IPS-18c (cell line): ENCODE data around the gene NPC2.

Experiments used
- H3K4me3 ChIP-seq: 2 replicates; pipeline ENCODE4 v1.7.0; 2013; ENCODE audit warnings: low read depth, mild to moderate bottlenecking, low read length, moderate library complexity; ENCODE audit not compliant: insufficient read depth
- H3K9me3 ChIP-seq: one replicate; pipeline ENCODE4 v1.6.1; 2013; ENCODE audit warnings: mild to moderate bottlenecking, low read length, moderate library complexity; ENCODE audit not compliant: control insufficient read depth, insufficient read depth

Gene NPC2

DNA sequence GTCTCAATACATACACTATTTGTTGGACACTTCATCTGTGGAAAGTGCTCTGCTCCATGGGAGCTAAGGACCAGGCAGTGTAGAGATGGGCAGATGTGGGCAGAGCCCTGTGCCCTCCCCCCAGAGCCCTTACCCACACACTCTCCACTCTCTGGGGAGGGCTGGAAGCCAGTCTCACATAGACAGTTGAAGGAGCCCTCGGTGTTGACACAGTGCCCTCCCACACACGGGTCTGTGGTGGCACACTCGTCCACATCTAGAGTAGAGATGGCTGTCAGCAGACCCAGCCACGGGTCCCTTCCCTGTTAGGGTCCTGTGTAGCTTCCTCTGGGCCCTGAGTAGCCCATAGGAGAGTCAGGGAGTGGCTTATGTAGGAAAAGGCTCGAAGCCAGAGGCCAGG lies 14.7 kb upstream of the NPC2 start:
- no peak overlapping the region for H3K4me3 ChIP-seq
- no peaks in the 10 kb centered on the region for H3K9me3 ChIP-seq

DNA sequence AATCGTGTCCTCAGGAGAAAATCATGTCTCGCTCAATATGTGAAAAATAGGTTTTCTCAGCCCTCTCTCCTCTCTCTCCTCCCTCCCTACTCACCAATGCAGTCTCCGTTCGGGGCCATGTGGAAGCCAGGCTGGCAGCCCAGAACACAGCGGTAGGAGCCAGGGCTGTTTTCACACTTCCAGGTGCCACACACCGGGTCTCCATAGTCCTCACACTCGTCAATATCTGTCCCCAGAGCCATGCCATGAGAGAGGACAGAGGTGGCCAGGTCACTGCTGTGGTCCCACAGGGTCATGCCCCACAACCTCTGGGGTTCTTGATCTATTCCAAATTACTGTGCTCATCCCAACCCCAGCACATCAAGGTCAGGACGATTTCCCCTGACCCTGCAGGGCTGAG lies 14.0 kb upstream of the NPC2 start:
- Histone ChIP-seq H3K4me3 (no peak overlapping the region), H3K9me3 (no peaks in the 10 kb centered on the region)

DNA sequence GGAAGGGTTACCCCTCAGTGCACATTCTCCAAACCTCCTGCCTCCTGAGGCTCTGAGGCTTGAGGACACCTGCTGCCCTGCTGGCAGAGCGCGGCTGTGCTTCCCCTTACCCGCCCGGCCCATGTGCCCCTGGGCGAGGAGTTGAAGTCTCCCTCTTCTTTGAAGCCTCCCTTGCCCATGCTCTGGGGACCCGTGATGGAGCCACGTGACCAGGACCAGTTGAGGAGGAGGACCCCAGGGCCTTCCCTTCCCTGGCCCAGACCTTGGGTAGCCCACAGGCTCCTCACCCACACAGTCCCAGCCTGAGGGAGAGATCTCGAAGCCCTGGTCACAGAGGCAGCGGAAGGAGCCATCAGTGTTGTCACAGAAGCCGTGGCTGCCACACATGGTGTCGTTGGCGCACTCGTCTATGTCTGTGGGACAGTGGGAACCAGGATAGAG lies 13.3 kb upstream of the NPC2 start:
- no peaks in the 10 kb centered on the region for H3K9me3 ChIP-seq
- no peak overlapping the region for H3K4me3 ChIP-seq

DNA sequence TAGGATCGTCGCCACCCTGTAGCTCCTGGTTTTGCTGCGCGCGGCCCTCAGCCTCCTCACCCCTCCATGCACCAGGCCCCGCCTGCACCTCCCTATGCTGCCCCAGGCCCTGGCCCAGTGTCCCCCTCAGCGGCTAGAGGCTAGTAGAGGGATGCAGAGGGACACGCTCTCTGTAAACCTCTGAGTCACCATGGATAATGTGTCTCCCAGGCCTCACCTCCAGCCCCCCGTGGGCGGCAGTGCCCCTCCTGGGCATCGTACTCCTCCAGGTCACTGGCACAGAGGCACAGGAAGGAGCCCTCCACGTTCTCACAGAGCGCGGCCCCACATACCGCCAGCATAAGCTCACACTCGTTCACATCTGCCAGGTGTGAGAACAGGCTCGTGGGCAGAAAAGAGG lies 12.7 kb upstream of the NPC2 start:
- H3K9me3 ChIP-seq = no peaks in the 10 kb centered on the region
- H3K4me3 ChIP-seq = no peak overlapping the region

GRCh38 chr14:74504874-74505720 lies 12.0 kb upstream of the NPC2 start:
- Histone ChIP-seq H3K9me3 (no peaks in the 10 kb centered on the region), H3K4me3 (no peak overlapping the region)

- Histone ChIP-seq H3K9me3 (no peaks in the 10 kb centered on the region), H3K4me3 (no peak overlapping the region)
Measured at GRCh38 chr14:74504412-74504811, 11.3 kb upstream of the NPC2 start.

DNA sequence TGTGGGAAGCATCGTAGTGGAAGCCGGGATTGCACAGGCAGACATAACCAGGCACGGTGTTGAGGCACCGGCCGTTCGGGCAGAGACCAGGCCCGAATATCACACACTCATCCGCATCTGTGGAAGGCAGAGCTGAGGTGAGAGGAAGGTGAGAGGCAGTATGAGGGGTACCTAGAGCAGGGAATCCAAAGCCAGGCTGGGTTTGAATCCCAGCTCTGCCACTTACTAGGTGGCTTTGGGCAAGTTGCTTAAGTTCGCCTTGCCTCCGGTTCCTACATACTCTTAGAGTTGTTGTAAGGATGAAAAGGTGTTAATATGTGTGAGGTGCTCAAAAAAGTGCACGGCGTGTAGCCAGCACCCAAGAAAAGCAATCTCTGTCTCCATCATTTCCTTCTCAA lies 10.8 kb upstream of the NPC2 start:
- no peaks in the 10 kb centered on the region for H3K9me3 ChIP-seq
- no peak overlapping the region for H3K4me3 ChIP-seq

DNA sequence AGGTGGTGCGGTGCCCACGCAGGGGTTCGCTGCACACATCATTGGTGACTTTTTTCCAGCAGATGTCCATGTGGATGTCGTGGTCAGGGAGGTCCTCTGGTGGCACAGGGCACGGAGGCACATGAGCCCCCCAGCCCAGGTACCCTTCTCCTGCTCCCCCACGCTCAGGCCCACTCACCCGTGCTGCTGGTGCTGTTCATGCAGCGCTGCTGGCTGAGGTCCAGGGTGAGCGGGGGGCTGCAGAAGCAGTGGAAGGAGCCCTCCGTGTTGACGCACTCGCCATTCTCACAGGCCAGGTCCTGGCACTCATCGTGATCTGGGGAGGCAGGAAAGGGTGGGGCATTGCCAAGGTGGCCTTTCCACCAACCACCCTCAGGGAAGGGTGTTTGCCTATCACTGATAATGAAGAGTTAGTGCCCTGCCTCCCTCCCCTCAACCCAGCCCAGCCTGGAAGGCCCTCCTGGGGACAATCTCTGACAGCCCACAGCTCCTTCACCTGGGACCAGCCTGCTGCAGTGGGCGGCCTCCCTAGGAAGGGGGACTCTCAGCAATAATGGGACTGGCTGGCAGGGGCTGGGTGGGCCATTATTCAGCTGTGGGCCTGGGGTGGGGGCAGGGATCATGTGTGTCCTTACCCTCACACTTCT lies 10.3 kb upstream of the NPC2 start:
- Histone ChIP-seq H3K4me3 (no peak overlapping the region), H3K9me3 (no peaks in the 10 kb centered on the region)

DNA sequence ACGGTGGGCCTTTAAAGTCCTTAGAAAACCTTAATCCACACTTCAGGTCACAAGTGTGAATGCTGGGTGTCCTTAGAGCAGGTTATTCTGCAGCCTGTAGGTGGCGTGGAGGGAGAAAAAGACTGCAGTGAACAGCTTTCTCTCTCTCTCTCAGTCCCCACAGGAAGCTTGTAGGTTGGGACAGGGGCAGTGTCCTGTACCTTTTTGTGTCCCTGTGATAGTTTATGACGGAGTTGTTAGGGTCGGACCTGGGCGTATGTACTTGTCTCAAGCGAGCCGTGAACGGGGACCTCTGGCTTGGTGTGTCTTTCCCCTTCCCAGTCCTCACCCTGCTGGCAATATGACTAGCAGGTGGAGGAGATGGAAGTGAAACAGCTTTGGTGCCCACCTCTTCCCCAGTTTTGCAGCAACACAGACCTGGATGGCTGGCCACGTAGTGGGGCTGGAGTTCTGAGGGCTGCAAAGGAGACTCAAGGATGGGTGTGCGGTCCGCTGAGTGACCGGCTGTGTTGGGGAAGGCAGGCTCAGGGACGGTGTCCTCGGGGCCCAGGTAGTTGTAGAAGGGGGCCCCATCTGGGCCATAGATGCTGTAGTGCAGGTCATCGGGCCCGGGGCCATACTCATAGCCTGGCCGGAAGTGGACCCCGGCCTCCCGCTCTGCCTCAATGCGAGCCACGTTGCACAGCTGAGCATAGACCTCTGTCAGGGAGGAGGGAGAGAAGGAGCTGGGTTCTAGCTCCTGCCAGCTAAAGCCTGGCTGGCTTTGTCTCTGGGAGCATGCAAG lies 9.3 kb upstream of the NPC2 start:
- H3K4me3 ChIP-seq = no peak overlapping the region

DNA sequence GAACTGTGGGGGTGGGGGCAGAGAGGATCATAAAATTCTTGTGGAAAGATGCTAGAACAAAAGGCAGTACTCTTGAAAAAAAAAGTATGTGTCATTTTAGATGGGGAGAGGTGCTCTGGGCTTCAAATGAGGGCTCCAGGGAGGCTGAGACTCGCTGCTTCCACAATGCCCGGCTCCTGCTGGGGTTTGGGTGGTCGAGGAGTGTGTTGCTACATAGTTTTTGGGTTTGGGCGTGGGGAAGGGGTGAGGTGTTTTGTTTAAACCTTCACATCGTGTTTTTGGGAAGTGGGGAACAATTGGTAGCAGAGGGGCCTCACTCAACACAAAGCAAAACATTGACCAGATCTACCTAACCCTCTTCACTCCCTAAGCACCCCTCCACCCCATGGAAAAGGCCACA lies 8.6 kb upstream of the NPC2 start:
- H3K4me3 ChIP-seq = no peak overlapping the region
- no peaks in the 10 kb centered on the region for H3K9me3 ChIP-seq

More for the DNA sequence above, 9.3 kb upstream of the NPC2 start:
- no peaks in the 10 kb centered on the region for H3K9me3 ChIP-seq

DNA sequence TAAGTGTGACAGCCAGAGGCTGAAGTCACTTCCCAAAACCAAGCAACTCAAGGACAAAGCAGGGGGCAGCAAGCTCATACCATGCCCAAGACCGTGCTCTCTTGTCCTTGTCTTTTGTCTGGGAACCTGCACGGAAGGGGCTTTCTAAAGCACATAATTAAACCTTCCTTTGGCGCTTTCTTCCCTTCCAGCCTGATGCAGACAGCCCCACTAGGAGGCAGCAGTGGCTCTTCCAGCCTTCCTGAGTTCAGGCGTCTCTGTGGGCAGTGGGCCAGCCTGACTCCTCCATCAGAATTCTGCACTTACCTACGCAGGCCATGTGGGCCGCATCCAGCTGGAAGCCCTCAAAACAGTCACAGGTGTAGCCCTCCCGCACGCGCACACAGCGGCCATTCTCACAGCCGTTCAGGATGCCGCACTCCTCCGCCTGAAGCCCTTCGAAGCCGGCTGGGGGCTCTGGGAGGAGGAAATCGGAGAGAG lies 8.1 kb upstream of the NPC2 start:
- H3K4me3 ChIP-seq = no peak overlapping the region
- no peaks in the 10 kb centered on the region for H3K9me3 ChIP-seq

- no peak overlapping the region for H3K4me3 ChIP-seq
- no peaks in the 10 kb centered on the region for H3K9me3 ChIP-seq
Measured at GRCh38 chr14:74500417-74501134, 7.5 kb upstream of the NPC2 start.

DNA sequence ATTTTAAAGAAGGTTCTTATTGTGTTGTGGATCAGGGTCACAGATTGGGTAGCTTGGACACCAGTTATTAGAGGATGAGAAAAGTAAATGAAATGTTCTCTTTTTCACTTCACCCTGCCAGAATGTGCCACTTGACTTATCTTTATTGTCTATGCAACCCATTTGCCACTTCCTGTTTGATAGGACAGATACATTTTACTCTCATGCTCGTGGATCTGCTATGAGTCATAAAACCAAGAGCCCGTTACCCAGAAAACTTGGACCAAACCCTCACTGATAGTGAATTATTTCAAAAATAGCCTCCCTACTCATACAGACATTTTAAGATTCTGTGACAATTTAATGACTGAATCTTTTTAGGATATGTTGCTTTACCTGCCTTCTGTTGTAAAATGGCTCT lies 2.3 kb upstream of the NPC2 start:
- Histone ChIP-seq H3K9me3 (no peaks in the 10 kb centered on the region), H3K4me3 (no peak overlapping the region)

DNA sequence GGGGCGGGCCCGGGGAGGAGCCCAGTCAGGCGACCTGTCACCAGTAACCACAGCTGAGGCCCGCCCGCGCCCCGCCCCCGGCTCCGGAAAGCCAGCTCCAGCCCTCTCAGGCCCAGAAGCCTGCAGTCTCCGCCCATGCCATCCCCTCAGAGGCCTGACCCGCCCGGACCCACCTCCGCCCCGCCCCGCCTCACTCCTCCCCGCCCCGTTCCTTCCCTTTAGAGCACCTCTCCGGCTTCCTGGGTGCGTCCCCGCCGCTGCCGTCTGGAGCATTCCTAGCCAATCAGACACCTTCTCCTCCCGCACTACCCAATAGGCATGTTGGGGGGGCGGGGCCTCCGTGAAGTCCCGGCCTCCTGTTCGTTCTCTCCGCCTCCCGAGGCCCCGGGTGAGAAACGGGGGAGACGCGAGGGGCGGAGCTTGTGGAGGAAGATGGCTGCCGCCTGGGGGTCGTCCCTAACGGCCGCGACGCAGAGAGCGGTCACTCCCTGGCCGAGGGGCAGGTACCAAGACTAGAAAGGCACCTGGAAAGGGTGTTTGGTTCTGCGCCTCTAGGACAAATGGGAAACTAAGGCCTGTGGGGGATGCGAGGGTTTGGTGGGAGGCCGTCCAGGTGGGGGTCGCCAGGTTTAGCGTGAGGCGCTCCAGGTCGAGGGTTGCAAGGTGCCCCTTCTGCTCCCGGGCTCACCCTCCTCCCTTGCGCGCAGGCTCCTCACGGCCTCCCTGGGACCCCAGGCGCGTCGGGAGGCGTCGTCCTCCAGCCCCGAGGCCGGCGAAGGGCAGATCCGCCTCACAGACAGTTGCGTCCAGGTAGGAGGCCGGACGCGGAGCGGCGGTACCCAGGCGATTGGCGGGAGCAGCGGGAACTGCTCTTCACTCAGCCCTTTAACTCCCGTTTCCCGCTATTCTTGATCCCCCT lies 497 bp upstream of the NPC2 start, which contains the start of gene ISCA2:
Gene ISCA2 (plus strand): TSS at position 423 of the 919 bp plus-strand sequence. CDS start 10 bp downstream, at position 433.
- Histone ChIP-seq H3K4me3 (peak within 1 kb of the TSS; percentile 89), H3K9me3 (no peaks in the 10 kb centered on the region)

DNA sequence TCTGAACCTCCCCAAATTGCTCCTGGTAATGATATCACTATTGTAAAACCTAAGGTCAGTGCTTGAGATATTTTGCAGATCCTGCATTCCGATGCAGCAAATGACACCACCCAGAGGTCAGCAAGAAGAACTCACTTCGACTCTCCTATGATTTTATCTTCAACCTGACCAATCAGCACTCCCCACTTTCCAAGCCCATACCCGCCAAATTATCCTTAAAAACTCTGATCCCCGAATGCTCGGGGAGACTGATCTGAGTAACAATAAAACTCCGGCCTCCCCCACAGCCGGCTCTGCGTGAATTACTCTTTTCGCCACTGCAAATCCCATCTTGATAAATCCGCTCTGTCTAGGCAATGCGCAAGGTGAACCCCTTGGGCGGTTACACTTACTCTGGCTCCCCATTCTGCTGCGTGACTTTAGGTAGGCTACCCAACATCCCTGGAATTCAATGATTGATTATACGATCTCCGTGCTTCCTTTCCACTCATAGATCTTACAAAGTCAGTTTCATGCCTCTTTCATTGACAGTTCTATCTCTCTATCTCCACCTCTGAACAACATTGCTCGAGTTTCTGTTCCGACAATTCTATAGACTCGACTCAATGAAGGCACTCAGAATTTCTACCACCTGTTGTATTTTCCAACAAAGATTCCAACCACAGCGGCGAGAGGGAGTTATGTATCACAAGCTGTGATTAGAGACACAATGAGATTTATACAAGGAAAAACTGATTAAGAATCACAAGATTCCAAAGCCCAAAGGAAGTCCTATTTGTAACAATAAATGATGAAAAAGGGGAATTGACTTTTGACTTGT lies 939 bp downstream of the NPC2 start:
- Histone ChIP-seq H3K9me3 (no peaks in the 10 kb centered on the region), H3K4me3 (peak overlapping the region; percentile 89)
